Choroid plexus epithelial cell (primary cell): Measurements from ENCODE around the gene IER5L.
"Not testable (repeated sequence)": the region's sequence is repeated elsewhere in the genome, so short reads cannot be mapped to it uniquely, and the experiment has no call there.

Experiments
- DNase-seq: peaks from one replicate; pipeline ENCODE4 v3.0.0-alpha.2; 2010; ENCODE audit warnings: low read depth
- H3K4me3 ChIP-seq: 2 replicates; pipeline ENCODE4 v1.5.1; 2011; ENCODE audit warnings: low read depth, mild to moderate bottlenecking, control low read depth, low read length, moderate library complexity
- CTCF ChIP-seq: conservative IDR thresholded peaks from 2 replicates; pipeline ENCODE4 v1.5.1; 2011; ENCODE audit warnings: low read depth, mild to moderate bottlenecking, control low read depth, inconsistent platforms, low read length, moderate library complexity

The IER5L gene

GRCh38 chr9:129198319-129199043 lies 20.4 kb upstream of the IER5L start:
- peak overlapping the region; percentile 28 for H3K4me3 ChIP-seq
- DNase-seq: peak; percentile 98
- peak; percentile 32 for TF ChIP-seq CTCF

- DNase-seq: no peak
- H3K4me3 ChIP-seq: peak overlapping the region; percentile 28
- no peak for TF ChIP-seq CTCF
Observed at GRCh38 chr9:129197978-129198318, 19.9 kb upstream of the IER5L start.

DNA sequence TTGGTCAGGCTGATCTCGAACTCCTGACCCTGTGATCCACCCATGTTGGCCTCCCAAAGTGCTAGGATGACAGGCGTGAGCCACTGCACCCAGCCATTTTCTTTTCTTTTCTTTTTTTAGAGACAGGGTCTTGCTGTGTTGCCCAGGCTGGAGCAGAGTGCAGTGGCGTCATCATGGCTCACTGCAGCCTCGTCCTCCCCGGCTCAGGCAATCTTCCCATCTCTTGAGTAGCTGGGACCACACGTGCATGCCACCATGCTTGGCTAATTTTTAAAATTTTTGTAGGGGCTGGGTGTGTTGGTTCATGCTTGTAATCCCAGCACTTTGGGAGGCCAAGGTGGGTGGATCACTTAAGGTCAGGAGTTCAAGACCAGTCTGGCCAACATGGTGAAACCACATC lies 19.0 kb upstream of the IER5L start:
- DNase-seq, H3K4me3 ChIP-seq: not testable (repeated sequence)

DNA sequence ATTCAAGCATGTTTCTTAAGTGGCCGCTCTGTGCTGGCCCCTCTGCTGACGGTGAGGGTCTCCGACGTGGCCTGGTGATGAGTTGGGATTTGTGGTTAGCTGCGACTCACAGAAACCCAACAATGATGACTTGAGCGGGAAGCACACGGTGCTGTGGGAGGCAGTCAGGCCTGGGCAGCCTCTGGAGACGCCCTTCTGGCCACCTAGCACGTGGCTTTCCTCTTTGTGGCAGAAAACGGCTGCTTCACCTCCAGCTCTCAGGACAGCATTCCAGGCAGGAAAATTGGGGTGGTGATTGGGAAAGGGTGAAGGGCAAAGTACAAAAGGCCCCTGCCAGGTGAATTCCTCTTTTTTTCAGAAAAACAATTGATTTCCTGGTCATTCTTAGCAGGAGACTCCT lies 17.5 kb upstream of the IER5L start:
- H3K4me3 ChIP-seq: no peak overlapping the region
- TF ChIP-seq CTCF: no peak
- no peak for DNase-seq

GRCh38 chr9:129194221-129194620 lies 16.2 kb upstream of the IER5L start:
- TF ChIP-seq CTCF: no peak
- H3K4me3 ChIP-seq: no peak overlapping the region
- no peak for DNase-seq

DNA sequence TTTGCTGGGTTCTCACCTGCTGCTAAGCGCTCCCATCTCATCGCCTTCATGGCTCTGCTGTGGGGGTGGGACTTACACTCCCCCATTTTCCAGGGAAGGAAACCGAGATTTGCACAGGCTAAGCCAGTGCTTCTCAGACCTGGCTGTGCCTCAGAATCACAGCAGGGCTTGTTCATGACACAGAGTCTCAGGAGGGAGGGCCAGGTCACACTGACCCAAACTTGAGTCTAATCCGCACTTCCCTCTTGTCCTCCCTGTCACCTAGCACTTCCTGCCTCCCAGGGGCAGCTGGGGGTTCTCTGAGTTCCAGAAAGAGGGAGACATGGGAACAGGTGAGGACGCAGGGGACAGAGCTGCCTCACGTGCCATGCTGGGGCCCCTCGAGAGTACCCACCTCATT lies 15.6 kb upstream of the IER5L start:
- DNase-seq: no peak
- H3K4me3 ChIP-seq: no peak overlapping the region
- TF ChIP-seq CTCF: no peak

DNA sequence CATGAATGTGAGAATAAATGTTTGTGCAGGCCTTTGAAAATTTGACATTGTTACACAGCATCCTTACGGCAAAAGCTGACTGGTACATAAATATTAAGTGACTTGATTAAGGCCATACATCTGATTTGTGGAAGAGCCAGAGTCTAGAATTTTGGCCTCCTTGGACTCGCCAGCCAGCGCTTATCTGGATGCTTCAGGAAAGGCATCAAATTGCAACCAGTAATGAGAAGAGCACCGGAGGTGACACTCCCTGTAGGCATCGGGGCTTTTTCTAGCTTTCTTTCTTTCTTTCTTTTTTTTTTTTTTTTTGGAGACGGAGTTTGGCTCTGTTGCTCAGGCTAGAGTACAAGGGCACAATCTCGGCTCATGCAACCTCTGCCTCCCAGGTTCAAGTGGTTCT lies 13.2 kb upstream of the IER5L start:
- no peak overlapping the region for H3K4me3 ChIP-seq
- no peak for TF ChIP-seq CTCF
- DNase-seq: no peak

DNA sequence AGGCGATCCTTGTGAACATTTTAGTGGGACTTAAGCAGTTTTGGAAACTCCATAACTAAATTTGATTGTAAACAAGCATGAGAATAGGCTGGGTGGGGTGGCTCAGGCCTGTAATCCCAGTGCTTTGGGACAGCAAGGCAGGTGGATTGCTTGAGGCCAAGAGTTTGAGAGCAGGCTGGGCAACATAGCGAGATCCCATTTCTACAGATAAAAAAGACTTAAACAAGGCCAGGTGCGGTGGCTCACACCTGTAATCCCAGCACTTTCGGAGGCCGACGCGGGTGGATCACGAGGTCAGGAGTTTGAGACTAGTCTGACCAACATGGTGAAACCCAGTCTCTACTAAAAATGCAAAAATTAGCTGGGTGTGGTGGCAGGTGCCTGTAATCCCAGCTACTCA lies 11.9 kb upstream of the IER5L start:
- H3K4me3 ChIP-seq, DNase-seq: not testable (repeated sequence)
